HCEC 1CT (cell line): ENCODE measurements around the gene APMAP.

Source experiments
- DNase-seq: peaks from one replicate; pipeline ENCODE4 v3.0.0-alpha.2; 2017

Gene APMAP

DNA sequence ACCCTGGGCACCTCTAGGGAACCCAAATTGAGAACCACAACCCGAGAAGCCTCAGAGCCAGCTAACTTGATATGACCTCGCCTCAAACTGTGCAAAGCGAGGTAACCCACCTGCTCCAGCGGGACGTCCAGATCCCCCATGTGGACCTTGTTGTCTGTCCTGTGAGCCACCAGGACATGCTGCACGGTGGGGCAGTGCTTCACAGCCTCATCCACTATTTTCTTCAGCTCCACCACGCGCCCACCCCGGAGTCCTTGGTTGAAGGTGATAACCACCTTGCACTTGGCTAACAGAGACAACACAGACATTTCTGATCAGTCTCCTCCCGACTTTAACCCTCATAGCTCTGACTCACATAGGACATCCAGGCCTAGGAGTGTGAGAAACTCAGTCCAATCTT lies 30.8 kb upstream of the APMAP start:
- no peak for DNase-seq

DNA sequence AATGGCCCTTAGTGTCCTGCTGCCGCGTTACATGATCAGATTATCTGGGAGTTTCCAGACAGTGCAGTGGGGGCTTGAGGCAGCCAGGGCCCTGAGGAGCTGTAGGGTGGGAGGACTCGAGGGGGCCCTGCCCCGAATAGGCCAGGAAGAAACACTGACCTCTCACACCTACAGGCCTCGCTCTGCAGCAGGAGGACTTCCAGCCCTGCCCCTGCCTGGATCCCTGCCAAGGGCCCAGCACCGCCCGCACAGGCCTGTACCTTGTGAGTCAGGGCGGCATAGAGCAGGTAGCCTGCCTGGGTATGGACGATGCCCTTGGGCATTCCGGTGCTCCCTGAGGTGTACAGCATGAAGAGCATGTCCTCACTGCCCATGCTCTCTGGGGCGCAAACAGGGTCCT lies 30.1 kb upstream of the APMAP start:
- no peak for DNase-seq

DNA sequence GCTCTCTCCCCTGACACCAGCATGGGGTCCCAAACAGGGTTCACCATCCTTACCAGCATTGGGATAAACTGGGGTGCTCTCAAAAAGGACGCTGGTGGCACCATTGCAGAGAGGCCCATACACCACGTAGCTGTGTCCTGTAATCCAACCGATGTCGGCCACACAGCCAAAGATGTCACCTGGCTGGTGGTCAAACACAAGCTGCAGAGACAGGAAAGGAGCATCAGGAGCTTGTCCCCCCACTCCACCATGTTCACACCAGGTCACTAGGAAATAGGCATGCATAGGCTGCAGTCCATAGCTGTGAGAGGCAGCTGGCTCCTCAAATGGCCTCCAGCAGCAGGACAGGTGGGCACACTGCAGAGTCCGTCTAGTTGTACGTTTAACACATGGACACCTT lies 28.8 kb upstream of the APMAP start:
- no peak for DNase-seq

DNA sequence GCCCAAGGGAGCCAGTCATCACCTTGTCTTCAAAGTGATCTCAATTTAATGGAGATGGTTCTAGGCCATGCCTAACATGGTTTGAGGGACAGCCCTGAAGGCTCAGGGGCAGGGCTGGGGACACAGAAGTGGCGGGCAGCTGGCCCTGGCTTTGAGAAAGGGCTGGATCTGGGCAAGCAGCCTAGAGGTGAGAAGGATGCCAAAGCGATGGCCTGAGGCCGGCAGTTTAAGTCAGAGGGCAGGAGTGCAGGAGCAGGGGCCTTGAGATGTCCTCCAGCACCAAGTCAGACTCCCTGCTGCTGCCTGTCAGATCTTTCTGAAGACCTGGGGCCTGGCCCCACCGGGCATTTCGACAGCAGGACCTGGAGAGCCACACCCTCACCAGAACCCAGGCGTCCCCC lies 28.4 kb upstream of the APMAP start:
- DNase-seq, result no peak

DNA sequence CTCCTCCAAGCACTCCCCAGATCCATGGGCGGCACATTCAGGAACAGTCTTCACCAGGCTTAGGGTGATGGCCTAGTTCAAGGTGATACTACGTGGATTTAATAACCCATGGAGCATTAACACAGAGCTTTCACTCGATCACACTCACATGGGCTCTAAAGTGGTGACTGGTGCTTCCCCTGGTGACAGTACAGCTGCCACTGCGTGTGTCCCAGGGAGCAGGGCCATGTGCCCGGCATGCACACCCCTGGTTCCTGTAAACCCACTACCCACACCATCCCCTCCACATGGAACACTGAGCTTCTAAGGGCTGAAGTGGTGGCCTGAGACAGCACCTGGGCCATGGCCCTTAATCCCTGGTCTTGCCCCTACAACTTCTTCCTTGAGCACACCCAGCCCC lies 27.8 kb upstream of the APMAP start:
- no peak for DNase-seq

DNA sequence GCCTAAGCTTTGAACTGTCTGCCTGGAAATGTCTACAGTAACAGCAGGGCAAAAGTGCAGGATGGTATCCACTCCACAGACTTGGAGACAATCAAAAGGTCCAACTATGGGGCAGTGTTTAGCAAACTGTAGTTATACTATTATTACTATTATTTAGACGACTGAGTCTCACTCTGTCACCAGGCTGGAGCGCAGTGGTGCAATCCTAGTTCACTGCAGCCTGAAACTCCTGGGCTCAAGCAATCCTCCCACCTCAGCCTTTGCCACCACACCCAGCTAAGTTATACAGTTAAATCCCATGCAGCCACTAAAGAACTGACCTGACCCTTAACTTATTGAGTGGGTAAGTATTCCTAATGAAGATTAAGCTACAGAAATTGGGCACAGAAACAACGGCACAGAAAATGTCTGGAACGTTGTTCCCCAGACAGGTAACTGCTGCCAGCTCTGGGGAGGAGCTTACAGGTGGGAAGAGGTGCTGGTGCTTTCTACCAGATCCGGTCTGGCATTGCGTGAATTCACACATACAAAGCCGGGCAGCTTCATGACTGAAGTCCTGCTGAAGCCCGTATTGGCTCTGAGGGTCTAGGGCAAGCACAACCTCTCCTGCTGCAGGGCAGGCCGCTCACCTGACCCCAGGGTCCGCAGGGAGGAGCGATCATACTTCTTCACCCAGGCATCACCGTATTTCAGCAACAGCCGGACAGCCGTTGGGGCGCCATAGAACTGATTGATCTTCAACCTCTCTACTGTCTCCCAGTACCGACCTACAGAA lies 27.0 kb upstream of the APMAP start:
- DNase-seq, result no peak

DNA sequence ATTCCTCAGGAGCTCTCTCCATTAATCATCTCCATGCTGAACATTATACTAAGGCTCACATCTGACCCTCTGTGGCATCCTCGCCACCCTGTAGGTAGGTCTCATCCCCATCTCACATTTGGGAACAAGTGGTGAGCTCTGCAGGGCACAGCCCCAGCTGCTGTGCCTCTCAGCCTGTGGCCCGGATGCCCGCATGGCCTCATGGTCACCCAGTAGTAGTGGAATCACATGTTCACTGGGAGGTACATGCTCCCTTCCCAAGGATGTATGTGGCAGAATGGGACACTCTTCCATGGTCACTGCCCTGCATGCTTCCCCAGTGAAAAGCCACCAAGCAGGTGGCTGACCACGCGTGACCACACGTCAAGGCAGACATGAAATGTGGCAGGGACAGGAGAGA lies 26.3 kb upstream of the APMAP start:
- DNase-seq, result no peak

DNA sequence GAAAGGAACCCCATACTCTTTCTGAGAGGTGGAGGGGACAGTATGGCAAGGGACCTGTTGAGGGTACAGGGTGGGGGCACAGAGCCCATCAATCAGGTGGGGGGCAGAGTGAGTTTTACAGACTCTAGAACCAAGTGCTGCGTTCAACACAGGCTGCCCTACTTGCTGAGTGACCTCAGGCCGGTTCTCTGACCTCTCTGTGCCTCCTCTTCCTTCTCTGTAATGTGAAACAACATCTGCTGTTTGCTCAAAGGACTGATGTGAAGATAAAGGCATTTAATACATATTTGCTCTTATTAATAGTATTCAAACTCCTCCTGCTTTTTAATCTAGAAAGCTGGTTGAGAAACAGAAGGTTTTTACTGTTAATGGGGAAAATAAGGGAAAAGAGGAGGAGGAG lies 25.9 kb upstream of the APMAP start:
- DNase-seq, result no peak

DNA sequence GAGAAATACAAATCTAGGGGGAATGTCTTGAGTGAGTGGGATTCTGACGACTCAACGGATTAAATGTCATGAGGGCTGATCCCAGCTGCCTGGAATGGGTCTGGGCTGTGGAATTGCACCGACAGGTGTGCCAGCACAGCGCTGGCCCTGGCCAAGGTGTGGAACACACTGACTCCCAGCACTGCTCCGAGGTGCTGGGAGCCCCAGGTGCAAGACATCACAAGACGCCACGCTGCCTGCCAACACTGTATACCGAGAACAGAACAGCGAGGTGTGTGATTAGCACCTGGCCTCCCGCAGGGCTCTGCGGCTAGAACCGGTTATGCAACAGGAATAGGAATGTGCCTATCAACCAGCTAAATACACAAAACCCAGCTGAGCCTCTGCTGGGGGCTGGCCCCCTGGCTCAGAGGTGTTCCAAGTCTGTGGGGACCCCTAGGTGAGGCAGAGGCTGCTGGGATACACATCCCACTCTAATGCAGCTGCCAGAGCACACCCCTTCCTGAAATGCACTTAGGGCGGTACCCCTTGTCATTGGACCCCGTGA lies 24.8 kb upstream of the APMAP start:
- DNase-seq, result no peak

DNA sequence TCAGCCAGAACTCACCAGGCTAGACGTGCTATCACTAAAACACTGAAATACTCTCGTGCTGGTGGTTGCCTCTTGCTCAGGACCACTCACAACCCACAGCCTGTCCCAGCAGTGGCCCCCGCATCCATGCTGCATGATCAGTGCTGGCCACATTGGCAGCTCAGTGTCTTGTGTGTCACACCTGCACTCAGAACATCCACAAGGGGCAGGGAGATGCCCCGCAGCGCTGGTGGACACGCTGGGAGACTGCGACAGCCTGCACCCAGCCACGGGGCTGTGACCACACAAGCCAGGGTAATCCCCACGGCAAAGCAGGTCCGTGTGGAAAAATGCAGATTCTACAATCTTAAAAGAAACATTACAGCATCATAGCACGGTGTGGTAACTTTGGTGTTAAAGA lies 23.9 kb upstream of the APMAP start:
- no peak for DNase-seq

DNA sequence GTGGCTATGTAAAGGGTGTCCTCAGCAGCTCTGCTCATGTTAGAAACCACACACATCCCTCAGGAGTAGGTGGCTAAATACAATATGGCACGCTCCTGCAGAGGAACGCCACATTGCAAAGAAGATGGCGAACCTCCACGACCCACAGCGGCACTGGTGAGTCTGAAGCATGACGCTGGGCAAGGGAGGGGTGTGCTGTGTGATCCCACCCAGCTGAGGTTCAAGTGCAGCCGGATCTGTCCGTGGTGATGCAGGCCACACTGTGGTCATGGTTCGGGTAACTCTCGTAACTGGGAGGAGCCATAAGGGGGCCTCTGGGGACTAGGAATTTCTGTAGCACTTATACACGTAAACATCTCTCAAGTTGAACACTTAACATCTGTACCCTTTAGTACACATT lies 23.4 kb upstream of the APMAP start:
- no peak for DNase-seq

DNA sequence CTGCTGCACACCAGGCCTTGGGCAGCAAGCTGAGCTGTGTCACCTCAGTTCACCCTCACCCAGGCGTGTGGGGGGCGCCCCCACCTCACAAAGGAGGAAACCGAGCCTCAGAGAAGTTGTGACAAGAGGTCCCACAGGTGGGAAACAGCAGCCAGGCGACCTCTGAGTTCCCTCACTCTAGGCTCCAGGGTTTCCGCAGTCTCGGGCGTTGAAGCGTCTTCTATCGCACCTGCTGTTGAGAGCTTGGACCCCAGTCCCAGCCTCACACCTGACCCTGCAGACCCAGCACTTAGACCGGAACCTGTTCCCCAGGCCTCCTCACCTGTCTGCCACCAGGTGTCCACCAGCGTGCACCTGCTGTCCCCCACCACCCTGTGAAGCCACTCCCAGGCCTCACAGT lies 22.3 kb upstream of the APMAP start:
- no peak for DNase-seq

DNA sequence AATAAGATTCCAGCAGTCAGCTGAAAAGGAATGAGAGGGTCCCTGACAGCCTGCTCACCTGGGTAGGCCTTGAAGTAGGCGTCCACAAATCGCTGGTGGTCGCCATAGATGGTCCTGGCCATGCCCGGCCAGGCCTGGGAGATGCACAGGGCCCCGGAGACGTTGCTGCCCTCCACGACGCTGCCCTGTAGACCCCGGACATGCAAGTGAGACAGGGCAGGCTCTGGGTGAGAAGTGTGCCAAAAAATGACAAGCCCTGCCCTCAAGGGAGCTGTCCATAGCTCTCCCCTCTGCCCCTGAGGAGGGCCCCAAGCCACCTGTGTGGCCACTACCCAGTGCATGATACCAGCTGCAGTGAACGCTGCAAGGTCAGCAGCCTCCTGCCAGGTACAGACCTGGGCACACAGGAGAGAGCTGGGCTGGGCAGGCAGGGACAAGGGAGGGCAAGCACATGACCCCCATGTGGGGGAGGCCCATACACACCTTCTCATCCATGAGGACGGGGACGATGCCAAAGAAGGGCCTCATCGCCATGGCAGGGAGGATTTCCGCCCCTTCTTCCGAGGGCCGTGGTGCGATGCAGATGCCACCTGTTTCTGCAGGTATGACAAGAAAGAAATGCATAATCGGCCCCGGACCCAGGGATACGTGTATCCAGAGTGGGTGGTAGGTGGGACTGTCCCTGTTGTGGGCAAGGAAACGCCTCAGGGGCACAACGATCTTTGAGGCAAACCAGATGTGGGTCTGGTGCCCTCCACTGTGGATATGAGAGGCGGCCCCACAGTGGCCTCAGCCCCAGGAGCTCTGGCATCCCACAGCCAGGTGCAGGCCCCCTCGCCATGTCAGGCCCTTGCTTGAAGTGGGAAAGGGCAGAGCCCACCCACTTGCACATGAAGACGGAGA lies 21.2 kb upstream of the APMAP start:
- no peak for DNase-seq

DNA sequence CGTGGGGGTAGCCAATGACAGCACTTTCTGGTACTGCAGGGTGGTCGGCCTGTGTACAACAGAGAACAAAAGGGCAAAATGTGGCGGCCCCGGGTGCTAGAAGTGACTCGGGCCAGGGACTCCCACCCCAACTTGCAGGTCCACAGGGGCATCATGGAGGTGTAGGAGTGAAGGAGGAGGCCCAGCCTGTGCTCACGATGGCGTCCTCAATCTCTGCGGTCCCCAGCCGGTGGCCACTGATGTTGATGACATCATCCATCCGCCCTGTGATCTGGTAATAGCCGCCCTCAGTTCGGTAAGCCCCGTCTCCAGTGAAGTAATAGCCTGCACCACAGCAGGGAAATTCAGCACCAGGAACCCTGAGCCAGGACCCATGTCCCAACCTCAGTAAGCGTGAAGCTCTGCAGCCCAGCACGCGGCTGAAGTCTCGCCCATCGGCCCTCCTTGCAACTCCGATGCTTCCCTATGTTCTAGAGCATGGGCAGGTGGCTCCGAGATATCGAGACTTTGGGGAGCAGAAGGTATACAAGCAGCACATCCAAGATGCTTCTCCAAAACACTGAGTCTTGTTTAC lies 20.2 kb upstream of the APMAP start:
- no peak for DNase-seq

DNA sequence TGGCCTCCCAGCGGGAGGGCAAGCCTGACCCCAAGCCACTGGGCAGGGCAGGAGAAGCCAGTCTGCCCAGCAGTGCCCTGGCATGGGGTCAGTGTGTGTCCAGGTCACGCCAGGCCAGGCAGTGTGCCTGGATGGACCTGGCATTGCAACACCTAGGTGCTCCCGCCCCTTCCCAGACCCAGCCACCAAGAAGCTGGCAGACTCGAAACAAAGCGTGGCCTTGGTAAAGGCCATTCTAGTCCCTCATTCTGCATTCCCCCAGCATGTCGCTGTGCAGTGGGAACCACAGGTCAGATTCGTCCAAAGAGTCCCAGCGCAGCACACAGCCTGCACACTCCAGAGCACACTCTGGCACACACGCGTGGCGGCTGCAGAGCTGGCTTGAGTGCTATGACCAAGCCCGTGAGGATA lies 19.3 kb upstream of the APMAP start:
- DNase-seq, result no peak

DNA sequence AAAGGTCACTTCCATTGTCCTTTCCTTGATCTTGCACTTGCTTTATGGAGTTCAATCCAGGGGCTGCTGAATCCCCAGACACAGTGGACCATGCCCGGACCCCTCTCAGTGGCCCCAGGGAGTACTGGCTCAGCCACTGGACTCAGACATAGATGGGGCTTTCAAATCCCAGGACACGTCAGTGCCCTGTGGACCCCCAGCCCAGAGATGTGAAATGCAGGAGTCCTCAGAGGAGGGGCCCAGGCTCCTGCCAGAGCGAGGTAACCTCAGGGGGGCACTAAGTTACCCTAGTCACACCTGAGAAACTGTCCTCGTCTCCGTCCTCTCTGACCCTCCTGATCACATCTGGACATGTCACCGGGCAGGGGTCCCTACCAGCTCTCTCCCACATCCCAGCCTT lies 18.7 kb upstream of the APMAP start:
- DNase-seq, result no peak

DNA sequence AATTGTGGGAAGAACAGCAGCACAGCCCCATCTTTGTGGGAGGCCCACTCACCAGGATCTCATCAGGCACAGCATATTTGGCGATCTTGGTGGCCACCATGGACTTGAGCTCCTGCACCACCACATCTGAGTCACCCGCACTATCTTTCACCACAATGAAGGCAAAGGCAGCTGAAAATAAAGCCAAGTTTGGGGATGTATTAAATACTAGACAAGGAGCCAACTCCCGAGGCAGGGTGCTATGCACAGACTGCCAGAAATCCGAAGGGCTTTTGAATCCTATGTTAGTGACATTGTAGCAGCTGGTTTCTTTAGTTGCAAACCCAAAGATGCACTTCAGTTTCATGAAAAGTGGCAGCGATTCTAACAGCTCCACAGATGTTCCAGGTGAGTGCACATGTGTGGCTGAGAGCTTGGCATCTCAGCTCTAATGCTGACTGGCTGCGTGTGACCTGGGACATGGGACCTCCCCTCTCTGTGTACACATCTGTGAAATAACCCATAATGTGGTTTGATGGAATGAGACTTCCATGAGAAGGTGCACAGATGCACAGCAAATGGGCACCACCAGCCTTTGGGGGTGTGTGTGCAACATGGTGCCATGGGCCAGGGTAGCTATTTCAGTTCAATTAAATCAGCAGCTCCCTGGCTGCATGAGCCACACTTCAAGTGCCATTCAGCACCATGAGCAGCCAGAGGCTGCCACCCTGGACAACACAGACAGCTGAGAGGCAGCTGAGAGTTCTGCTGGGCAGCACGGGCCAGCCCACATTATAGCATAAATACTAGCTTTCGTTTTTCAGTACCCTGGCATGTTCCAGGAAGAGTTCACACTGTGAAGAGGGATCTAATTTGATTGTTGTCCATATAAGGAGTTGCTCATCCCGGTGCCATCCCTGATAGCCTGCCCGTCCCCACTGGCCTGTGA lies 16.9 kb upstream of the APMAP start:
- DNase-seq, result no peak

DNA sequence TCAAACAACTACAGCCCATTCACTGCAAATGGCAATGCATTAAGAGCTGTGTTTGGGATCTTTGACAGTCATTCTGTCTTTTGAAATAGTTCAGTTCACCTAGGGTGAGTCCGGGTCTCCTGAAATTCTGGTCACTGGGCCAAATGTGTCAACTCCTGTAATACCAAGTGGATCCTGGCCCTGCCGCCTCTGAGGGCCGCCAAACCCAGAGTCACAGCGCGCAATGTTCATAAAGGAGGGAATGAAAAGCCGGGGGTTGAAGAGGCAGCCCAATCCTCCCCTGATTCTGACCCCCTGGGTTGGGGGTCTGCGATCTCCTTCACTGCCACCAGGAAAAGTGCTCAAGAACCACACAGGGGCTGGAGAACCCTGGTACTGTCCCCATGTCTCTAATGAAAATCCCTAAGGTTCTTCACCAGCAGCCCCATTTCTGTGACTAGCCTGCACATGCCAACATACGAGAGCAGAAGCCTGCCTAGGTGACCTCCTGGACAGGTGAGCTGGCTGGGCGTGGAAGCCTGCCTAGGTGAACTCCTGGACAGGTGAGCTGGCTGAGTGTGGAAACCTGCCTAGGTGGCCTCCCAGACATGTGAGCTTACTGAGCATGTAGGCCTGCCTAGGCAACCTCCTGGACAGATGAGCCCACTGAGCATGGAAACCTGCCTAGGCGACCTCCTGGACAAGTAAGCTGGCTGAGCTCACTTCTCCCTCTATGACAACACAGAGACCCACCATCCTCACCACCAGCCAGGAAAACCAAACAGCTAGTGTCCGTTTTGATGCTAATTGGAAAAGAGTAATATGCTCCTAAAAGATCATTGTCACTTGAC lies 16.1 kb upstream of the APMAP start:
- DNase-seq, result no peak

DNA sequence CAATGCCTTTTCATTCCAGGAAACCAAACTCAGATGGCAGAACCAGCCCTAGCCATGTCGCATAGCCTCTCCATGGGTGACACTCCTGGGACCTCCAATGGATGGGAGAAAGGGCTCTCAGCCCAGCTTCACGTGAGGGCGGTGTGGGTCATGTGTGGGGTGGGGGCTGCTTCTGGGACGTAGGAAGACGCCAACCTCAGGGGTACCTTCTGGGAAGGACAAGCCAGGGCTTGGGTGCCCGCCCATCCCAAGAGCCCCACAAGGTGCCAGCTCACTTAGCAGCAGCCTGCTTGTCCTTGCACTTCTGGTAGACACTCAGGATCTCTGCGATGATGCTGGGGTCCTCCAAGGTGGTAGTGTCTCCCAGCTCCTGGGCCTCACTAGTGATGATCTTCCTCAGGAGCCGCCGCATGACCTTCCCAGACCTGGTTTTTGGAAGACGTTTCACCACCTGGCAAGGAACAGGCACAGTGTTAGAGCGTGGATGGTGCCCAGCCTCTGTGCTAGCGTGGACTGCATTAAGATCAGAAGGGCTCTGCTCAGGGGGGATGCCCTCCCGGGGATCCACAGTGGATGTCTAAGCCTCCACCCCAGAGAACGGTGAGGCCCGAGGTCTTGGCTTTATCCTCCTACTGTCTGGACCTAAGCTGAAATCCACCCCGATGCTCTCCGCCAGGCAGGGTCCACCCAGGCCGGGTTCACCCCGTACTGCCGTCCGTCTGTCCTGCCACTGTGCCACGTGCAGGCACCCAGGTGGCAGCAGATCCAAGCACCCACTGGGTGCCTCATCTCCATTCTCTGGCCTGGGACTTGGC lies 15.1 kb upstream of the APMAP start:
- no peak for DNase-seq

DNA sequence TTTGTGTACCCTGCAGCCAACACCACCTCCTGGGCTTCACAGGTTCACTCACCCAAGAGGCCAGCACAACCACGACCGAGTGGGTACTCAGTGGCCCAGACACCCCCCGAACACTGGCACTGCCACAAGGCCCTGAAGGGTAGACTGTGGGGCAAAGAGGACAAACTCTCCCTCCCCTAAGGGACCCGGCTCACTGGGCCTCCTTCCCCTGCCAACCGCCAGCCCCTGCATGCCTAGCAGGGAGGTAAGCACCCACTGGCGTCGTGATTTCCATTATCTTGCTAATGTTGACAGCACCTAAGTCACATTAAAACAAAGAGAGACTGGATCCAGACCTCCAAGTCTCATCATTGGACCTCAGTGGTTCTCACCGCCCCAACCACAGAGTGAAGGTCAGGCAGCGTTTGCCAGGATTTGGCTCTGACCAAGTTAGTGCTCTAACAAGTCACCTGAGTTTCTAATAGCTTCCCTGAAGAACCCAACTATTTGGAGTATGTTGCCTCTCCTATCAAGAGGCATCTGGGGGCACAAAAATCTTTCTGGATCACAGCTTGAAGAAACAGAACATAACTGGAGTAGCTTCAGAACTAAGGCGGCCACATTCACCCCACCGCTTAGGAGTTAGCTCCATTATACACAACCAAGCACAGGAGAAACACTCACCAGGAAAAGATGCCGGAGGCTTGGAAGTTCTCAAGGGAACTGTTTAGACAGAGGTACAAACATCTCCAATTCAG lies 14.0 kb upstream of the APMAP start:
- DNase-seq, result no peak
